ENCODE results near the gene RIPOR2. TPM values are rescaled to one million over a fixed set of nuclear protein-coding genes. Genes with fewer than 3 reads are reported as not detected.

RIPOR2 gene
- total and polyA plus RNA-seq, 2 of the 13 experiments (the other 11 are each of a cell fraction or from before 2014, with no cell fraction given): 0.02 to 0.05 TPM

DNA sequence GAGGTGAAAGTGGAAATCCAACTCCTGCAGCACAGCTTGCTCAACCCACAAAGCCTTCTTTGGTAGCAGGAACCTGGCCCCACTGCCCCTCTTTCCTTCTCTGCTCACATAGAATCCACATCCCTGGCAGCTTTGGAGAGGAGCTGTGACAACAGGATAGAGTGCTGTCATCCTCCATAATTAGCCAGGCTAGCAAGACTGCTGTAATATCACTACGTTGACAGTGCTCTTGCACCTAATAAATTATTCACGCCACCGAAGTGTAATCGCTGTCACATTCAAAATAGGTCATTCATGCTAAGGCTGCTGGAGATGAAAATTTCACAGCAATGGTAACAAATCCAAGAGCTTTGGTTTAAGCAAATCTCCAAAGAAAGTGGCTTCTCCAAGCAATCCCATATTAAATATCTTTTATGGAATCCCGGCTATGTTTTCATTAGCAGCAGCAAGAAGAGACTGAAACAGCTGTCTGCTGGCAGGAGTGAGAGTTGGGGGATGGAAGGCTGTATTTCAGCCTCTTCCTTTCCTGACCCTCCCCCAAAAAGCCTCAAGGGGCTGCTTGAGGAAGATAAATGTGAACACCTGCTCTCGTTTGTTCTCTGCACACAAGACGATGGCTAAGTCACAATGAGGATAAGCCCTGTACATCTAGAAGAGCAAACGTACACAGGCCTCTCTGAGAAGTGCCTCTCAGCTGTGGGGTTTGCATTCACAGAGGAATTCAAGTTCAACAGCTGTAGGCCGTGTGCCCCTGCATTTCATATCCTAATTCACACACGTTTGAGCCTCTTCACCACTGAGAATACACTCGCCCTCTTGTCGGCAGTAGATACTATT is 16.5 kb downstream of the RIPOR2 start (continued):
- no peak for TF ChIP-seq ARID4A (CRISPR knock-in tag; IDR thresholded peaks at IDR 0.05; ENCODE audit: borderline replicate concordance)
- no peak for TF ChIP-seq JARID2 (CRISPR knock-in tag; IDR thresholded peaks at IDR 0.05; ENCODE audit: insufficient replicate concordance)
- TF ChIP-seq ZNF572 (CRISPR knock-in tag; IDR thresholded peaks at IDR 0.05): no peak

- Histone ChIP-seq H3K4me3 (replicated peaks in 1 of 3; ENCODE audit: insufficient read depth in 1 of 3, low read depth in 2 of 3, low read length in 3 of 3) (no peak overlapping the region), H3K36me3 (replicated peaks in 1 of 2; ENCODE audit: control insufficient read depth in 1 of 2, insufficient read depth in 2 of 2, low read length in 2 of 2) (no peaks in the 10 kb centered on the region), H3K9ac (ENCODE audit: insufficient read depth, low read depth, low read length) (no peak overlapping the region), H3K27ac (ENCODE audit: extremely low read length, insufficient read depth, low read length) (no peak overlapping the region), H4K20me1 (ENCODE audit: insufficient read depth, low read length) (no peaks in the 10 kb centered on the region), H2AFZ (ENCODE audit: low read length) (no peak overlapping the region), H3K4me1 (ENCODE audit: insufficient read depth, low read length) (no peaks in the 10 kb centered on the region), H3K9me3 (ENCODE audit: low read length) (no peaks in the 10 kb centered on the region), H3K4me2 (ENCODE audit: low read depth, low read length) (no peak overlapping the region), H3K27me3 (ENCODE audit: control insufficient read depth in 1 of 2, insufficient read depth in 2 of 2, low read length in 2 of 2) (peaks cover 1 to 25% of the 10 kb centered on the region in 2 experiments; a peak in 2 of 5 replicates), H3K79me2 (ENCODE audit: insufficient read depth, low read length) (no peaks in the 10 kb centered on the region)
- WGBS (ENCODE audit: low lambda C conversion rate): 29% methylated on average over 1 of the region's 1 CpG
- no peak for ATAC-seq
- in situ Hi-C loops (cut with HindIII; ENCODE audit: extremely low pct_ligation_motif_present, low pct_unique_long_range_greater_than_20kb): no loop called here
- intact Hi-C loops (cut with micrococcal nuclease; ENCODE audit: unreplicated experiment): no loop called here
- CTCF ChIA-PET (ENCODE audit: low intra/inter-chr PET ratio, low total read pairs): no interaction called here
- FAIRE-seq: no peak
- no TSS peak for BruUV-seq (replicated peaks)
- POLR2A ChIA-PET: no interaction called here
- no peak for DNase-seq (ENCODE audit: low spot score)
- TF ChIP-seq NCOA2 (CRISPR knock-in tag; IDR thresholded peaks at IDR 0.05): no peak
- no peak for TF ChIP-seq NFYB (CRISPR knock-in tag; IDR thresholded peaks at IDR 0.05)
- no peak for TF ChIP-seq HOXA7 (CRISPR knock-in tag; IDR thresholded peaks at IDR 0.05)
- no peak for TF ChIP-seq ZNF747 (CRISPR knock-in tag; IDR thresholded peaks at IDR 0.05; ENCODE audit: borderline replicate concordance)
- no peak for TF ChIP-seq ZNF605 (CRISPR knock-in tag; IDR thresholded peaks at IDR 0.05)
- TF ChIP-seq, protein P1, sequence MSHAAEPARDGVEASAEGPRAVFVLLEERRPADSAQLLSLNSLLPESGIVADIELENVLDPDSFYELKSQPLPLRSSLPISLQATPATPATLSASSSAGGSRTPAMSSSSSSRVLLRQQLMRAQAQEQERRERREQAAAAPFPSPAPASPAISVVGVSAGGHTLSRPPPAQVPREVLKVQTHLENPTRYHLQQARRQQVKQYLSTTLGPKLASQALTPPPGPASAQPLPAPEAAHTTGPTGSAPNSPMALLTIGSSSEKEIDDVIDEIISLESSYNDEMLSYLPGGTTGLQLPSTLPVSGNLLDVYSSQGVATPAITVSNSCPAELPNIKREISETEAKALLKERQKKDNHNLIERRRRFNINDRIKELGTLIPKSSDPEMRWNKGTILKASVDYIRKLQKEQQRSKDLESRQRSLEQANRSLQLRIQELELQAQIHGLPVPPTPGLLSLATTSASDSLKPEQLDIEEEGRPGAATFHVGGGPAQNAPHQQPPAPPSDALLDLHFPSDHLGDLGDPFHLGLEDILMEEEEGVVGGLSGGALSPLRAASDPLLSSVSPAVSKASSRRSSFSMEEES (CRISPR knock-in tag; IDR thresholded peaks at IDR 0.05): no peak
- no peak for TF ChIP-seq ZNF598 (CRISPR knock-in tag; IDR thresholded peaks at IDR 0.05; ENCODE audit: borderline replicate concordance)
- TF ChIP-seq ZNF691 (CRISPR knock-in tag; IDR thresholded peaks at IDR 0.05; ENCODE audit: borderline replicate concordance, low read depth): no peak
- TF ChIP-seq ZBTB14 (CRISPR knock-in tag; IDR thresholded peaks at IDR 0.05): no peak
- no peak for TF ChIP-seq TCF7 (IDR thresholded peaks at IDR 0.05; ENCODE audit: low read depth)
- TF ChIP-seq AGO2 (optimal IDR thresholded peaks at IDR 0.05; ENCODE audit: low read depth, low read length): no peak
- no peak for TF ChIP-seq ZNF282 (IDR thresholded peaks at IDR 0.05; ENCODE audit: partially characterized antibody)
Observed at GRCh38 chr6:24918641-24919055, 17.1 kb downstream of the RIPOR2 start.
